Panc1 (cell line): ENCODE results near the gene MYL5. TPM values are rescaled to one million over a fixed set of nuclear protein-coding genes. Genes with fewer than 3 reads are reported as not detected.

ENCODE experiments used
- ATAC-seq: fragments of 200-7000 bp; cut with Tn5 transposase; 2 replicates; pipeline ENCODE4 v1.9.1; 2020; ENCODE audit warnings: mild to moderate bottlenecking, moderate library complexity
- BruUV-seq: library from RNA; stranded (reverse); fragments of 400-500 nt; replicated peaks from 2 replicates; lab custom pipeline; 2021; lab: Mats Ljungman, UMichigan
- CTCF ChIA-PET: fragments of 300-600 bp; sonication (Branson Sonifier 250); formaldehyde crosslinking; loops from one replicate; lab custom pipeline; 2022; ENCODE audit warnings: antibody characterized with exemption; lab: Charles Lee
- POLR2A ChIA-PET: fragments of 300-600 bp; sonication (Branson Sonifier 250); formaldehyde crosslinking; loops from one replicate; lab custom pipeline; 2022; ENCODE audit warnings: antibody characterized with exemption; lab: Charles Lee
- DNase-seq: peaks from one replicate; pipeline ENCODE4 v3.0.0-alpha.2; 2010; ENCODE audit warnings: low read depth, low spot score
- H3K27ac ChIP-seq: 2 replicates; pipeline ENCODE4 v1.5.1; 2011; ENCODE audit warnings: mild to moderate bottlenecking, low read length, inconsistent platforms
- H3K27me3 ChIP-seq: fragments of 200-500 bp; sonication (Bioruptor generic); 2 replicates; pipeline ENCODE4 v1.6.0; 2014; ENCODE audit warnings: low read length, inconsistent platforms; ENCODE audit not compliant: control insufficient read depth, insufficient read depth
- H3K36me3 ChIP-seq: fragments of 200-500 bp; sonication (Bioruptor generic); 2 replicates; pipeline ENCODE4 v1.5.1; 2014; ENCODE audit warnings: inconsistent platforms, mild to moderate bottlenecking, low read length, moderate library complexity; ENCODE audit not compliant: control insufficient read depth, insufficient read depth
- H3K4me1 ChIP-seq: 2 replicates; pipeline ENCODE4 v1.5.1; 2011; ENCODE audit warnings: inconsistent platforms, mild to moderate bottlenecking, low read length, moderate library complexity; ENCODE audit not compliant: control insufficient read depth, insufficient read depth
- H3K4me3 ChIP-seq, 2 experiments: 2 replicates each; pipeline ENCODE4 v1.5.1; 2011 to 2012; ENCODE audit warnings: low read depth in 2 of 2, low read length in 2 of 2, mild to moderate bottlenecking in 2 of 2, inconsistent platforms in 1 of 2, moderate library complexity in 1 of 2
- H3K9me3 ChIP-seq: fragments of 200-500 bp; sonication (Bioruptor generic); 2 replicates; pipeline ENCODE4 v1.5.1; 2014; ENCODE audit warnings: low read depth, mild to moderate bottlenecking, inconsistent platforms, low read length, moderate library complexity; ENCODE audit not compliant: control insufficient read depth, insufficient read depth
- POLR2AphosphoS5 ChIP-seq: IDR thresholded peaks from 2 replicates; pipeline ENCODE4 v1.6.1; 2012; ENCODE audit warnings: mild to moderate bottlenecking, low read depth, low read length, moderate library complexity
- SIN3A ChIP-seq: IDR thresholded peaks from 2 replicates; pipeline ENCODE4 v1.6.1; 2012; ENCODE audit warnings: low read depth, mild to moderate bottlenecking, low read length, moderate library complexity, borderline replicate concordance; ENCODE audit not compliant: insufficient read depth
- TCF7L2 ChIP-seq: IDR thresholded peaks from 2 replicates; pipeline ENCODE4 v1.6.1; 2011; ENCODE audit warnings: mild to moderate bottlenecking, low read depth, low read length, inconsistent platforms
- in situ Hi-C: cut with HindIII; loops from 2 replicates; pipeline ENCODE4 v1.10.0; 2016; ENCODE audit warnings: low sequenced_read_pairs, low pct_unique_long_range_greater_than_20kb
- intact Hi-C: fragments of 100-400 bp; cut with micrococcal nuclease; formaldehyde crosslinking; loops from one replicate; pipeline ENCODE4 v1.10.0; 2022; ENCODE audit not compliant: unreplicated experiment
- total RNA-seq: library from RNA; stranded (reverse); gene quantifications from one replicate; pipeline ENCODE4 v1.2.1, GENCODE V29; 2021; ENCODE audit not compliant: unreplicated experiment
- TF ChIP-seq, protein P1 (sequence below), 2 experiments: IDR thresholded peaks; 2 replicates each; pipeline ENCODE4 v1.6.1; 2011 to 2012; ENCODE audit warnings: low read depth in 2 of 2, control low read depth in 1 of 2, low read length in 1 of 2, mild to moderate bottlenecking in 1 of 2, moderate library complexity in 1 of 2; ENCODE audit not compliant: insufficient read depth in 1 of 2
- TF ChIP-seq, protein P2 (sequence below): fragments of 450-650 bp; IDR thresholded peaks from 2 replicates; pipeline ENCODE4 v1.5.1; 2017; ENCODE audit warnings: mild to moderate bottlenecking

The MYL5 gene
- total RNA-seq, 1 experiment from 2014 or later: 12.0 TPM

DNA sequence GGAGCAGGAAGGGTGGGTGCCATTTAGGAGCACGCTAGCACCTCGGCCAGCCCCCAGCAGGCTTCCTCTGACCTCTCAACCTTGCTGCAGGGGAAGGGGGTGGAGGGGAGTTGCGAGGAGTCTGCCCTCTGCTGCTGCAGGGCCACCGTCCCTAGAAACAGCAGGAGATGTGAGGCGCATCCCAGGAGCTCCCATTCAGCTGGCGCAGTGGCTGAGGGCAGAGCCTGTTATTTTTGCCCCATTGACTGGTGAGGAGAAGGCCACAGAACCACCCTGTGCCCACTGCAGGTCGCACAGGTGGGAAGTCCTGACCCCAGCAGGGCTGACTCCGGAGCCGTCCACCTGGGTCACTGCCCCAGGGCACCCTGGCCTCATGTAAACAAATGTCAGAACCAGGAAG is 40.9 kb upstream of the MYL5 start:
- H3K27me3 ChIP-seq: no peaks in the 10 kb centered on the region

DNA sequence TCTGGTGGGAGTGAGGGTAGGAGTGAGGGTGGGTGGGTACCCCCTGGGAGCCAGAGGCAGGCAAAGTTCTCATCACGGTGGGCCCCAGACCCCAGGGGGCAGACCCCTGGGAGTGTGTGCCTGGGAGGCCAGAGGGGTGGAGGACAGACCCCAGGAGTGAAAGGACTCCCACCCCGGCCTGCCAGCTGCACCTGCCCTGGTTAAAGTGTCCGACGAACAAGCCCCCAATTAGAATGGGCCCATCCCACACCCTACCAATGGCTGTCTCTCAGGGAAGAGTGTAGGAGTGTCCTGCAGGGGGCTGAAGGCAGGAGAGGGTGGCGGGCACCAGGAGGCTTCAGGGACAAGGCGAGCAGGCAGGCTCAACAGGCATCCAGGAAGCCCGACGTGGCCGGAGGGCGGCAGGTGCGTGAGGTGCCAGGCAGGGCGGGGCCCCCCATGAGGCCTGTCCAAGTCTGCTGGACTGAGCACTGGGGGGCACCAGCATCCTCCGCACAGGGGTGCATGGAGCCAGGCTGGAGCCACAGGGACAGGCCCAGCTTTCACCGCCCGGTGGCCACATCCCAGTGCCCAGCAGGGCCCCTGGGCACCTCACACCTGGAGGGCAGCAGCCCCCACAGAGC is 40.3 kb upstream of the MYL5 start:
- Histone ChIP-seq H3K36me3 (no peaks in the 10 kb centered on the region), H3K27me3 (no peaks in the 10 kb centered on the region), H3K9me3 (no peaks in the 10 kb centered on the region), H3K27ac (no peak overlapping the region), H3K4me3 (no peak overlapping the region), H3K4me1 (no peaks in the 10 kb centered on the region)
- TF ChIP-seq POLR2AphosphoS5 (no peak), TCF7L2 (no peak), SIN3A (no peak)
- TF ChIP-seq, protein P1, sequence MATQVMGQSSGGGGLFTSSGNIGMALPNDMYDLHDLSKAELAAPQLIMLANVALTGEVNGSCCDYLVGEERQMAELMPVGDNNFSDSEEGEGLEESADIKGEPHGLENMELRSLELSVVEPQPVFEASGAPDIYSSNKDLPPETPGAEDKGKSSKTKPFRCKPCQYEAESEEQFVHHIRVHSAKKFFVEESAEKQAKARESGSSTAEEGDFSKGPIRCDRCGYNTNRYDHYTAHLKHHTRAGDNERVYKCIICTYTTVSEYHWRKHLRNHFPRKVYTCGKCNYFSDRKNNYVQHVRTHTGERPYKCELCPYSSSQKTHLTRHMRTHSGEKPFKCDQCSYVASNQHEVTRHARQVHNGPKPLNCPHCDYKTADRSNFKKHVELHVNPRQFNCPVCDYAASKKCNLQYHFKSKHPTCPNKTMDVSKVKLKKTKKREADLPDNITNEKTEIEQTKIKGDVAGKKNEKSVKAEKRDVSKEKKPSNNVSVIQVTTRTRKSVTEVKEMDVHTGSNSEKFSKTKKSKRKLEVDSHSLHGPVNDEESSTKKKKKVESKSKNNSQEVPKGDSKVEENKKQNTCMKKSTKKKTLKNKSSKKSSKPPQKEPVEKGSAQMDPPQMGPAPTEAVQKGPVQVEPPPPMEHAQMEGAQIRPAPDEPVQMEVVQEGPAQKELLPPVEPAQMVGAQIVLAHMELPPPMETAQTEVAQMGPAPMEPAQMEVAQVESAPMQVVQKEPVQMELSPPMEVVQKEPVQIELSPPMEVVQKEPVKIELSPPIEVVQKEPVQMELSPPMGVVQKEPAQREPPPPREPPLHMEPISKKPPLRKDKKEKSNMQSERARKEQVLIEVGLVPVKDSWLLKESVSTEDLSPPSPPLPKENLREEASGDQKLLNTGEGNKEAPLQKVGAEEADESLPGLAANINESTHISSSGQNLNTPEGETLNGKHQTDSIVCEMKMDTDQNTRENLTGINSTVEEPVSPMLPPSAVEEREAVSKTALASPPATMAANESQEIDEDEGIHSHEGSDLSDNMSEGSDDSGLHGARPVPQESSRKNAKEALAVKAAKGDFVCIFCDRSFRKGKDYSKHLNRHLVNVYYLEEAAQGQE (IDR thresholded peaks at IDR 0.05; ENCODE audit: insufficient read depth in 1 of 2, low read depth in 2 of 2, low read length in 1 of 2): no peak
- TF ChIP-seq, protein P2, sequence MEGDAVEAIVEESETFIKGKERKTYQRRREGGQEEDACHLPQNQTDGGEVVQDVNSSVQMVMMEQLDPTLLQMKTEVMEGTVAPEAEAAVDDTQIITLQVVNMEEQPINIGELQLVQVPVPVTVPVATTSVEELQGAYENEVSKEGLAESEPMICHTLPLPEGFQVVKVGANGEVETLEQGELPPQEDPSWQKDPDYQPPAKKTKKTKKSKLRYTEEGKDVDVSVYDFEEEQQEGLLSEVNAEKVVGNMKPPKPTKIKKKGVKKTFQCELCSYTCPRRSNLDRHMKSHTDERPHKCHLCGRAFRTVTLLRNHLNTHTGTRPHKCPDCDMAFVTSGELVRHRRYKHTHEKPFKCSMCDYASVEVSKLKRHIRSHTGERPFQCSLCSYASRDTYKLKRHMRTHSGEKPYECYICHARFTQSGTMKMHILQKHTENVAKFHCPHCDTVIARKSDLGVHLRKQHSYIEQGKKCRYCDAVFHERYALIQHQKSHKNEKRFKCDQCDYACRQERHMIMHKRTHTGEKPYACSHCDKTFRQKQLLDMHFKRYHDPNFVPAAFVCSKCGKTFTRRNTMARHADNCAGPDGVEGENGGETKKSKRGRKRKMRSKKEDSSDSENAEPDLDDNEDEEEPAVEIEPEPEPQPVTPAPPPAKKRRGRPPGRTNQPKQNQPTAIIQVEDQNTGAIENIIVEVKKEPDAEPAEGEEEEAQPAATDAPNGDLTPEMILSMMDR: no peak
- in situ Hi-C loops (no loop called here), intact Hi-C loops (no loop called here)
- POLR2A ChIA-PET: no interaction called here
- BruUV-seq: no TSS peak
- DNase-seq: no peak
- peak; percentile 54; the same call in 1 of the 2 replicates for ATAC-seq
- CTCF ChIA-PET: no interaction called here

More for the DNA sequence above, 40.9 kb upstream of the MYL5 start:
- BruUV-seq: no TSS peak
- CTCF ChIA-PET: no interaction called here
- in situ Hi-C loops (no loop called here), intact Hi-C loops (no loop called here)
- POLR2A ChIA-PET: no interaction called here
- ATAC-seq: no peak
- TF ChIP-seq, protein P2: no peak
- TF ChIP-seq POLR2AphosphoS5: no peak
- TF ChIP-seq TCF7L2: no peak
- no peak for TF ChIP-seq SIN3A
- TF ChIP-seq, protein P1 (IDR thresholded peaks at IDR 0.05; ENCODE audit: insufficient read depth in 1 of 2, low read depth in 2 of 2, low read length in 1 of 2): no peak
- Histone ChIP-seq H3K9me3 (no peaks in the 10 kb centered on the region), H3K36me3 (no peaks in the 10 kb centered on the region), H3K4me3 (no peak overlapping the region), H3K27ac (no peak overlapping the region), H3K4me1 (no peaks in the 10 kb centered on the region)
- no peak for DNase-seq
